ENCODE measurements around the gene ACOT2. TPM values are rescaled to one million over a fixed set of nuclear protein-coding genes. Genes with fewer than 3 reads are reported as not detected.
"Not testable (repeated sequence)": the region's sequence is repeated elsewhere in the genome, so short reads cannot be mapped to it uniquely, and the experiment has no call there.

The ACOT2 gene
- total RNA-seq, 1 donor from 2014 or later, result 5.9 TPM

- H3K9me3 Mint-ChIP-seq; H3K27me3 Mint-ChIP-seq (ENCODE audit: insufficient read depth); H3K27ac Mint-ChIP-seq; DNase-seq (ENCODE audit: low spot score); H3K4me3 Mint-ChIP-seq; intact Hi-C loops (cut with micrococcal nuclease): not testable (repeated sequence)
- peaks cover 13% of the 10 kb centered on the region for H3K36me3 Mint-ChIP-seq (ENCODE audit: low read depth)
- H3K4me1 Mint-ChIP-seq (ENCODE audit: low read depth), result peaks cover 12% of the 10 kb centered on the region
These were observed 4.7 kb downstream of the ACOT2 start for GRCh38 chr14:73573740-73574139.

- DNase-seq (ENCODE audit: low spot score); H3K4me1 Mint-ChIP-seq (ENCODE audit: low read depth); H3K27me3 Mint-ChIP-seq (ENCODE audit: insufficient read depth); H3K9me3 Mint-ChIP-seq; H3K27ac Mint-ChIP-seq; H3K4me3 Mint-ChIP-seq; intact Hi-C loops (cut with micrococcal nuclease): not testable (repeated sequence)
- peaks cover 13% of the 10 kb centered on the region for H3K36me3 Mint-ChIP-seq (ENCODE audit: low read depth)
These were observed 5.2 kb downstream of the ACOT2 start for GRCh38 chr14:73574251-73574650.

GRCh38 chr14:73576391-73576790 is 7.4 kb downstream of the ACOT2 start:
- Mint-ChIP-seq H3K36me3 (ENCODE audit: low read depth) (peaks cover 13% of the 10 kb centered on the region), H3K9me3 (no peaks in the 10 kb centered on the region), H3K4me1 (ENCODE audit: low read depth) (no peaks in the 10 kb centered on the region), H3K4me3 (no peak overlapping the region), H3K27ac (no peak overlapping the region), H3K27me3 (ENCODE audit: insufficient read depth) (no peaks in the 10 kb centered on the region)
- intact Hi-C loops (cut with micrococcal nuclease), result no loop called here
- no peak for DNase-seq (ENCODE audit: low spot score)

GRCh38 chr14:73577214-73577613 is 8.2 kb downstream of the ACOT2 start:
- H3K4me3 Mint-ChIP-seq; H3K27ac Mint-ChIP-seq; DNase-seq (ENCODE audit: low spot score); H3K4me1 Mint-ChIP-seq (ENCODE audit: low read depth); H3K27me3 Mint-ChIP-seq (ENCODE audit: insufficient read depth); H3K9me3 Mint-ChIP-seq; intact Hi-C loops (cut with micrococcal nuclease): not testable (repeated sequence)
- peaks cover 13% of the 10 kb centered on the region for H3K36me3 Mint-ChIP-seq (ENCODE audit: low read depth)

GRCh38 chr14:73582102-73582979 is 13.3 kb downstream of the ACOT2 start:
- H3K27me3 Mint-ChIP-seq (ENCODE audit: insufficient read depth); DNase-seq (ENCODE audit: low spot score); intact Hi-C loops (cut with micrococcal nuclease); H3K4me3 Mint-ChIP-seq; H3K9me3 Mint-ChIP-seq; H3K27ac Mint-ChIP-seq; H3K4me1 Mint-ChIP-seq (ENCODE audit: low read depth); H3K36me3 Mint-ChIP-seq (ENCODE audit: low read depth): not testable (repeated sequence)

GRCh38 chr14:73588695-73589094 is 19.7 kb downstream of the ACOT2 start:
- DNase-seq (ENCODE audit: low spot score), result no peak
- Mint-ChIP-seq H3K27me3 (ENCODE audit: insufficient read depth) (peaks cover 5% of the 10 kb centered on the region), H3K9me3 (no peaks in the 10 kb centered on the region), H3K27ac (no peak overlapping the region), H3K4me3 (no peak overlapping the region), H3K36me3 (ENCODE audit: low read depth) (no peaks in the 10 kb centered on the region), H3K4me1 (ENCODE audit: low read depth) (no peaks in the 10 kb centered on the region)
- intact Hi-C loops (cut with micrococcal nuclease), result no loop called here

- no peak for DNase-seq (ENCODE audit: low spot score)
- H3K27ac Mint-ChIP-seq, result no peak overlapping the region
- H3K27me3 Mint-ChIP-seq (ENCODE audit: insufficient read depth), result peaks cover 5% of the 10 kb centered on the region
- no peaks in the 10 kb centered on the region for H3K36me3 Mint-ChIP-seq (ENCODE audit: low read depth)
- no peaks in the 10 kb centered on the region for H3K9me3 Mint-ChIP-seq
- intact Hi-C loops (cut with micrococcal nuclease), result no loop called here
- no peak overlapping the region for H3K4me3 Mint-ChIP-seq
- no peaks in the 10 kb centered on the region for H3K4me1 Mint-ChIP-seq (ENCODE audit: low read depth)
These were observed 20.1 kb downstream of the ACOT2 start for GRCh38 chr14:73589116-73589515.

GRCh38 chr14:73590673-73591004 is 21.6 kb downstream of the ACOT2 start:
- not testable (repeated sequence) for H3K27ac Mint-ChIP-seq; H3K4me1 Mint-ChIP-seq (ENCODE audit: low read depth); H3K27me3 Mint-ChIP-seq (ENCODE audit: insufficient read depth); H3K4me3 Mint-ChIP-seq; H3K9me3 Mint-ChIP-seq; DNase-seq (ENCODE audit: low spot score); H3K36me3 Mint-ChIP-seq (ENCODE audit: low read depth)
- intact Hi-C loops (cut with micrococcal nuclease), result loop anchor here (2.0 kb wide), 1 partner anchor 22 kb away; the partner anchor contains the start of gene ACOT6

GRCh38 chr14:73591690-73592449 is 22.9 kb downstream of the ACOT2 start, which contains the start of gene ACOT4:
Gene ACOT4, plus strand, starts transcription at chr14:73591873. Its CDS starts 87 bp downstream, at chr14:73591960.
- H3K27ac Mint-ChIP-seq, result no peak within 1 kb of the TSS
- H3K36me3 Mint-ChIP-seq (ENCODE audit: low read depth), result no peaks in the 10 kb centered on the region
- peaks cover 5% of the 10 kb centered on the region for H3K27me3 Mint-ChIP-seq (ENCODE audit: insufficient read depth)
- H3K4me3 Mint-ChIP-seq, result peak within 1 kb of the TSS; percentile 72
- no peaks in the 10 kb centered on the region for H3K9me3 Mint-ChIP-seq
- no peaks in the 10 kb centered on the region for H3K4me1 Mint-ChIP-seq (ENCODE audit: low read depth)
- intact Hi-C loops (cut with micrococcal nuclease), result loop anchor here (2.0 kb wide), 1 partner anchor 21 kb away; the partner anchor contains the start of gene ACOT6
- peak; percentile 32 for DNase-seq (ENCODE audit: low spot score)

GRCh38 chr14:73594491-73594890 is 25.5 kb downstream of the ACOT2 start:
- no peak for DNase-seq (ENCODE audit: low spot score)
- Mint-ChIP-seq H3K4me1 (ENCODE audit: low read depth) (no peaks in the 10 kb centered on the region), H3K36me3 (ENCODE audit: low read depth) (no peaks in the 10 kb centered on the region), H3K4me3 (no peak overlapping the region), H3K9me3 (no peaks in the 10 kb centered on the region), H3K27ac (no peak overlapping the region), H3K27me3 (ENCODE audit: insufficient read depth) (peaks cover 8% of the 10 kb centered on the region)
- intact Hi-C loops (cut with micrococcal nuclease), result no loop called here

- Mint-ChIP-seq H3K27me3 (ENCODE audit: insufficient read depth) (peaks cover 3% of the 10 kb centered on the region), H3K27ac (no peak overlapping the region), H3K4me3 (no peak overlapping the region), H3K4me1 (ENCODE audit: low read depth) (no peaks in the 10 kb centered on the region), H3K9me3 (no peaks in the 10 kb centered on the region), H3K36me3 (ENCODE audit: low read depth) (no peaks in the 10 kb centered on the region)
- no peak for DNase-seq (ENCODE audit: low spot score)
- intact Hi-C loops (cut with micrococcal nuclease), result no loop called here
These were observed 30.5 kb downstream of the ACOT2 start for GRCh38 chr14:73599499-73599898.

- DNase-seq (ENCODE audit: low spot score), result no peak
- intact Hi-C loops (cut with micrococcal nuclease), result no loop called here
- H3K9me3 Mint-ChIP-seq, result no peaks in the 10 kb centered on the region
- H3K27me3 Mint-ChIP-seq (ENCODE audit: insufficient read depth), result peaks cover 3% of the 10 kb centered on the region
- H3K36me3 Mint-ChIP-seq (ENCODE audit: low read depth), result no peaks in the 10 kb centered on the region
- H3K4me1 Mint-ChIP-seq (ENCODE audit: low read depth), result peaks cover 5% of the 10 kb centered on the region
- no peak overlapping the region for H3K4me3 Mint-ChIP-seq
- H3K27ac Mint-ChIP-seq, result no peak overlapping the region
These were observed 34.0 kb downstream of the ACOT2 start for GRCh38 chr14:73602994-73603393.

- peaks cover 5% of the 10 kb centered on the region for H3K4me1 Mint-ChIP-seq (ENCODE audit: low read depth)
- H3K27ac Mint-ChIP-seq, result no peak overlapping the region
- H3K4me3 Mint-ChIP-seq, result no peak overlapping the region
- no peaks in the 10 kb centered on the region for H3K9me3 Mint-ChIP-seq
- no peak for DNase-seq (ENCODE audit: low spot score)
- intact Hi-C loops (cut with micrococcal nuclease), result no loop called here
- H3K27me3 Mint-ChIP-seq (ENCODE audit: insufficient read depth), result no peaks in the 10 kb centered on the region
- H3K36me3 Mint-ChIP-seq (ENCODE audit: low read depth), result no peaks in the 10 kb centered on the region
These were observed 37.3 kb downstream of the ACOT2 start for GRCh38 chr14:73606271-73606670.
